CD4-positive, alpha-beta memory T cell (primary cell): ENCODE data around the gene GPD2. TPM values are rescaled to one million over a fixed set of nuclear protein-coding genes. Genes with fewer than 3 reads are reported as not detected.

Experiments
- CTCF ChIA-PET: fragments of 350-600 bp; sonication (Branson Sonifier 250); formaldehyde crosslinking; loops from one replicate; lab custom pipeline; 2021; ENCODE audit warnings: inconsistent platforms; ENCODE audit not compliant: partially characterized antibody; lab: Charles Lee
- POLR2A ChIA-PET: fragments of 350-600 bp; sonication (Branson Sonifier 250); formaldehyde crosslinking; loops from one replicate; lab custom pipeline; 2021; ENCODE audit not compliant: partially characterized antibody; lab: Charles Lee
- DNase-seq, 5 donors: peaks; one replicate each; pipeline versions ENCODE4 v3.0.0 to v3.0.0-alpha.2; 2020 to 2022; ENCODE audit warnings: mixed read lengths in 1 of 5
- H3K27ac ChIP-seq: one replicate; pipeline ENCODE4 v1.7.0; 2013; ENCODE audit warnings: low read depth, low read length
- H3K27me3 ChIP-seq: 2 replicates; pipeline ENCODE4 v1.7.0; 2013; ENCODE audit warnings: mild to moderate bottlenecking, low read length, moderate library complexity; ENCODE audit not compliant: insufficient read depth
- H3K36me3 ChIP-seq: 2 replicates; pipeline ENCODE4 v1.7.0; 2013; ENCODE audit warnings: mild to moderate bottlenecking, low read length, moderate library complexity; ENCODE audit not compliant: insufficient read depth
- H3K4me1 ChIP-seq: 2 replicates; pipeline ENCODE4 v1.7.0; 2013; ENCODE audit warnings: mild to moderate bottlenecking, low read length, moderate library complexity; ENCODE audit not compliant: insufficient read depth
- H3K4me3 ChIP-seq, 2 donors: one replicate each; pipeline ENCODE4 v1.7.0; 2013; ENCODE audit warnings: low read length in 2 of 2, mild to moderate bottlenecking in 1 of 2
- H3K9me3 ChIP-seq, 2 donors: one replicate each; pipeline ENCODE4 v1.7.0; 2013; ENCODE audit warnings: low read length in 2 of 2, control low read depth in 1 of 2; ENCODE audit not compliant: control insufficient read depth in 1 of 2
- H3K27ac Mint-ChIP-seq, 7 donors: one replicate each; pipeline ENCODE4 v1.8.0; 2020 to 2021; ENCODE audit warnings: mixed read lengths in 7 of 7, mild to moderate bottlenecking in 6 of 7, inconsistent platforms in 3 of 7, moderate library complexity in 3 of 7
- H3K27me3 Mint-ChIP-seq, 2 donors: one replicate each; pipeline ENCODE4 v1.8.0; 2020 to 2021; ENCODE audit warnings: mixed read lengths in 2 of 2
- H3K36me3 Mint-ChIP-seq, 2 donors: one replicate each; pipeline ENCODE4 v1.8.0; 2020 to 2021; ENCODE audit warnings: mixed read lengths in 2 of 2, inconsistent platforms in 1 of 2, mild to moderate bottlenecking in 1 of 2
- H3K4me1 Mint-ChIP-seq, 4 donors: one replicate each; pipeline ENCODE4 v1.8.0; 2020 to 2021; ENCODE audit warnings: mixed read lengths in 4 of 4, mild to moderate bottlenecking in 1 of 4
- H3K4me3 Mint-ChIP-seq, 8 donors: one replicate each; pipeline ENCODE4 v1.8.0; 2020 to 2021; ENCODE audit warnings: mixed read lengths in 8 of 8, mild to moderate bottlenecking in 7 of 8, moderate library complexity in 6 of 8, inconsistent platforms in 3 of 8
- H3K9me3 Mint-ChIP-seq, 8 donors: one replicate each; pipeline ENCODE4 v1.8.0; 2020 to 2021; ENCODE audit warnings: mixed read lengths in 8 of 8, mild to moderate bottlenecking in 5 of 8, inconsistent platforms in 3 of 8, moderate library complexity in 1 of 8
- intact Hi-C: fragments of 100-400 bp; cut with micrococcal nuclease; formaldehyde crosslinking; loops from one replicate; pipeline ENCODE4 v1.15.1; 2023
- polyA plus RNA-seq, 2 donors: library from polyadenylated mRNA; unstranded; fragments of 300-500 nt; fragmentation: Illumina TruSeq; gene quantifications; one replicate each; pipeline ENCODE4 v1.2.3, GENCODE V29; 2021
- total RNA-seq, 2 experiments: library from RNA; stranded (reverse); gene quantifications; one replicate each; pipeline ENCODE4 v1.2.3, GENCODE V29; 2021

GPD2 gene
- total and polyA plus RNA-seq, 4 experiments from 2014 or later = 3.5 to 13.1 (median 10.0) TPM

GRCh38 chr2:156447761-156448160, 11.6 kb downstream of the GPD2 start:
- H3K27ac ChIP-seq = no peak overlapping the region
- H3K27me3 ChIP-seq = no peaks in the 10 kb centered on the region
- no peak overlapping the region for H3K27ac Mint-ChIP-seq
- H3K36me3 ChIP-seq = no peaks in the 10 kb centered on the region
- H3K4me3 Mint-ChIP-seq = no peak overlapping the region
- H3K4me1 ChIP-seq = no peaks in the 10 kb centered on the region
- H3K9me3 ChIP-seq = no peaks in the 10 kb centered on the region
- H3K27me3 Mint-ChIP-seq = no peaks in the 10 kb centered on the region
- peaks cover 0 to 4% (median 0%) of the 10 kb centered on the region in 8 donors for H3K9me3 Mint-ChIP-seq
- DNase-seq = no peak
- peaks cover 5 to 18% of the 10 kb centered on the region in 2 donors for H3K36me3 Mint-ChIP-seq
- peaks cover 5 to 17% (median 14%) of the 10 kb centered on the region in 4 donors for H3K4me1 Mint-ChIP-seq
- ChIA-PET POLR2A (no interaction called here), CTCF (no interaction called here)
- H3K4me3 ChIP-seq = no peak overlapping the region
- intact Hi-C loops = no loop called here

DNA sequence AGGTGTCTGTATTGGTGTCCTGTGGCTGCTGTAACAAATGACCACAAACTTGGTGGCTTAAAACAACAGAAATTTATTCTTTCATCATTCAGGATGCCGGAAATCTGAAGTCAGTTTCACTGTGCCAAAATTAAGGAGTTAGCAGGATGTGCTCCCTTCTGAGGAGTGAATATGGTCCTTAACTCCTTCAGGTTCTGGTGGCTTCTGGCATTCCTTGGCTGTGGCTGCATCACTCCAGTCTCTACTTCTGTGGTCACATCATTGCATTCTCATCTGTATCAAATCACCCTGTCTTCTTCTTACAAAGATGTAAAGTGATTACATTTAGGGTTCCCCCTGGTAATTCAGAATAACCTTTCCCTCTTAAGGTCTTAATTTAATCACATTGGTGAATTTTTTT, 12.6 kb downstream of the GPD2 start:
- CTCF ChIA-PET = no interaction called here
- no peaks in the 10 kb centered on the region for H3K27me3 Mint-ChIP-seq
- no peak overlapping the region for H3K4me3 Mint-ChIP-seq

GRCh38 chr2:156452971-156453370, 16.8 kb downstream of the GPD2 start:
- no peak overlapping the region for H3K27ac Mint-ChIP-seq
- H3K4me3 Mint-ChIP-seq = no peak overlapping the region
- ChIA-PET CTCF (interaction anchor here (1.2 kb wide), 1 partner anchor 11 kb away, joined by 3 read pairs; no protein-coding TSS in a partner anchor), POLR2A (interaction anchor here (0.6 kb wide), 1 partner anchor 48 kb away, joined by 3 read pairs; no protein-coding TSS in a partner anchor)
- peaks cover 3 to 19% of the 10 kb centered on the region in 2 donors for H3K36me3 Mint-ChIP-seq
- no peak for DNase-seq
- Histone ChIP-seq H3K4me3 (no peak overlapping the region), H3K4me1 (no peaks in the 10 kb centered on the region), H3K27me3 (no peaks in the 10 kb centered on the region), H3K9me3 (no peaks in the 10 kb centered on the region), H3K36me3 (no peaks in the 10 kb centered on the region), H3K27ac (no peak overlapping the region)
- H3K27me3 Mint-ChIP-seq = no peaks in the 10 kb centered on the region
- H3K4me1 Mint-ChIP-seq = peaks cover 10 to 26% (median 24%) of the 10 kb centered on the region in 4 donors
- peaks cover 0 to 5% (median 0%) of the 10 kb centered on the region in 8 donors for H3K9me3 Mint-ChIP-seq
- intact Hi-C loops = no loop called here

More for the DNA sequence above, 12.6 kb downstream of the GPD2 start:
- POLR2A ChIA-PET = no interaction called here
- Histone ChIP-seq H3K9me3 (no peaks in the 10 kb centered on the region), H3K4me3 (no peak overlapping the region), H3K27ac (no peak overlapping the region), H3K36me3 (no peaks in the 10 kb centered on the region), H3K4me1 (no peaks in the 10 kb centered on the region), H3K27me3 (no peaks in the 10 kb centered on the region)
- Mint-ChIP-seq H3K9me3 (peaks cover 0 to 5% (median 0%) of the 10 kb centered on the region in 8 donors), H3K4me1 (peaks cover 10 to 20% (median 17%) of the 10 kb centered on the region in 4 donors), H3K36me3 (peaks cover 5 to 24% of the 10 kb centered on the region in 2 donors), H3K27ac (no peak overlapping the region)
- intact Hi-C loops = no loop called here
- no peak for DNase-seq

GRCh38 chr2:156455361-156455975, 19.3 kb downstream of the GPD2 start:
- intact Hi-C loops = no loop called here
- DNase-seq = no peak
- Mint-ChIP-seq H3K9me3 (peaks cover 0 to 5% (median 0%) of the 10 kb centered on the region in 8 donors), H3K27ac (no peak overlapping the region), H3K27me3 (no peaks in the 10 kb centered on the region), H3K36me3 (peaks cover 0 to 12% of the 10 kb centered on the region in 2 donors), H3K4me1 (peaks cover 15 to 25% (median 23%) of the 10 kb centered on the region in 4 donors), H3K4me3 (no peak overlapping the region)
- H3K4me3 ChIP-seq = no peak overlapping the region
- CTCF ChIA-PET = no interaction called here
- no peaks in the 10 kb centered on the region for H3K4me1 ChIP-seq
- H3K36me3 ChIP-seq = no peaks in the 10 kb centered on the region
- no peaks in the 10 kb centered on the region for H3K9me3 ChIP-seq
- H3K27me3 ChIP-seq = no peaks in the 10 kb centered on the region
- POLR2A ChIA-PET = no interaction called here
- H3K27ac ChIP-seq = no peak overlapping the region

GRCh38 chr2:156456616-156457015, 20.4 kb downstream of the GPD2 start:
- no peaks in the 10 kb centered on the region for H3K27me3 ChIP-seq
- H3K9me3 Mint-ChIP-seq = peaks cover 0 to 5% (median 0%) of the 10 kb centered on the region in 8 donors
- H3K4me1 Mint-ChIP-seq = peaks cover 17 to 27% (median 24%) of the 10 kb centered on the region in 4 donors
- no peaks in the 10 kb centered on the region for H3K9me3 ChIP-seq
- CTCF ChIA-PET = no interaction called here
- no peak for DNase-seq
- no peaks in the 10 kb centered on the region for H3K4me1 ChIP-seq
- H3K27ac ChIP-seq = no peak overlapping the region
- H3K36me3 Mint-ChIP-seq = peaks cover 1 to 11% of the 10 kb centered on the region in 2 donors
- no peaks in the 10 kb centered on the region for H3K36me3 ChIP-seq
- no peaks in the 10 kb centered on the region for H3K27me3 Mint-ChIP-seq
- no peak overlapping the region for H3K4me3 Mint-ChIP-seq
- POLR2A ChIA-PET = no interaction called here
- peak overlapping the region in 1 of 7 donors; percentile 6 for H3K27ac Mint-ChIP-seq
- H3K4me3 ChIP-seq = no peak overlapping the region
- intact Hi-C loops = no loop called here

DNA sequence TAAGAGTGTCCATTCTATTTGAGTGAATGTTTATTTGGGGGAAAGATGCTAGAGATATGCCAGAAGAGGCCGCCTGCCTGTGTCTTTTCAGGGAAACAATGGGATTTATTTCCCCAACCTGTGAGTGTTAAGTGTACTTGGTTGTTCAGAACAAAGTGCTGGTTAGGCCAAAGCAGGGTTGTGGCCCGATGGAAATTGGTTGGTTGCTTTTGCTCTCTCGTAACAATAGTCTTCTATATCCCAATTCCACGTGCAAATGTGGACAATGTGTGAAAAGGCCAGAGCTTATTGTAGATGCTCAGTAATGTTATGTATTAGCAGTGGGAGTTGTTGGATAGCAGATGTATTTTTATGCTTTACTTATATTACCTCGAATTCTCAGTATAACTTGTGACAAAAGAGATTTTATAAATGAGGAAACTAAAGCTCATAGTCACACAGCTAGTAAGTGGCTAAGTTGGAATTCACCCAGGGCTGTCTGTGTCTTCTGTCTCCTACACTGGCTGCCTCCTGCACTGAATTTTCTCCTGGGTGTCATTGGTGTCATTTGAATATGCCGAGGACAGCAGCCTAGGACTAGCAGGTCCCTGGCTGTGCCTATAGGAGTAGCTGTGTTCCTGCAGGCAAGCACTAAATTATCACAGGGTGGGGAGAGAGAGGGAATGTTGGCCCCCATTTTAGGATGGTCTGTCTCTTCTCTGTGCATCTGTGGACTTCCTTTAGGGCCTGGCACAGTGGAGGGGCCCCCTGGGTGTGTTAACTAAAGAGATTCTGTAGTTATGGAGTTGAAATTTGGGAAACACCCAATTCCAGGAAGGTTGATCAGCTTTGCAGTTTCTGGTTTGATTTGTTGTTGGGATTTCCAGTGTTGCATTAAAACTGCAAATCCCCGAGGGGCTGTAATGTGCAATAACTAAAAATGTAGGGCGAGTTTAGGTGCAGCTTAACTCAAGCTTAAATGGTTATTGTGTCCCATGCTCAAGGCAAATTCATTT, 21.6 kb downstream of the GPD2 start:
- H3K4me1 ChIP-seq = no peaks in the 10 kb centered on the region
- peaks cover 11 to 22% (median 20%) of the 10 kb centered on the region in 4 donors for H3K4me1 Mint-ChIP-seq
- no peak overlapping the region for H3K27ac ChIP-seq
- CTCF ChIA-PET = no interaction called here
- peaks cover 1 to 5% of the 10 kb centered on the region in 2 donors for H3K36me3 Mint-ChIP-seq
- H3K36me3 ChIP-seq = no peaks in the 10 kb centered on the region
- no peak overlapping the region for H3K27ac Mint-ChIP-seq
- H3K9me3 ChIP-seq = no peaks in the 10 kb centered on the region
- H3K4me3 ChIP-seq = no peak overlapping the region
- intact Hi-C loops = no loop called here
- no peak for DNase-seq
- no peak overlapping the region for H3K4me3 Mint-ChIP-seq
- H3K27me3 ChIP-seq = no peaks in the 10 kb centered on the region
- no peaks in the 10 kb centered on the region for H3K27me3 Mint-ChIP-seq
- peaks cover 0 to under 1% (median 0%) of the 10 kb centered on the region in 8 donors for H3K9me3 Mint-ChIP-seq
- POLR2A ChIA-PET = no interaction called here

- Histone ChIP-seq H3K4me1 (no peaks in the 10 kb centered on the region), H3K36me3 (no peaks in the 10 kb centered on the region), H3K4me3 (no peak overlapping the region), H3K27ac (no peak overlapping the region), H3K9me3 (no peaks in the 10 kb centered on the region), H3K27me3 (no peaks in the 10 kb centered on the region)
- ChIA-PET CTCF (interaction anchor here (0.6 kb wide), 1 partner anchor 125 kb away, joined by 3 read pairs; no protein-coding TSS in a partner anchor), POLR2A (no interaction called here)
- no peak for DNase-seq
- Mint-ChIP-seq H3K27ac (no peak overlapping the region), H3K9me3 (no peaks in the 10 kb centered on the region), H3K4me3 (no peak overlapping the region), H3K36me3 (peaks cover 0 to 1% of the 10 kb centered on the region in 2 donors), H3K4me1 (peaks cover 6 to 14% (median 13%) of the 10 kb centered on the region in 4 donors), H3K27me3 (no peaks in the 10 kb centered on the region)
- intact Hi-C loops = no loop called here
These were observed 23.5 kb downstream of the GPD2 start for GRCh38 chr2:156459720-156460119.
